SK-N-SH (cell line): ENCODE results near the gene SULF2. TPM values are rescaled to one million over a fixed set of nuclear protein-coding genes. Genes with fewer than 3 reads are reported as not detected.

Experiments used
- CTCF ChIA-PET: fragments of 300-600, 350-600 bp; formaldehyde crosslinking; extraction: SDS; loops from one replicate; lab custom pipeline; 2021; lab: Yijun Ruan, JAX
- POLR2A ChIA-PET: fragments of 350-600 bp; sonication (Branson Sonifier 250); formaldehyde crosslinking; extraction: SDS; loops from one replicate; lab custom pipeline; 2020; ENCODE audit warnings: antibody characterized with exemption, inconsistent platforms; lab: Yijun Ruan, JAX
- DNase-seq: peaks from one replicate; pipeline ENCODE4 v3.0.0; 2012
- H2AFZ ChIP-seq: fragments of 200-600 bp; sonication (generic); 2 replicates; pipeline ENCODE4 v1.8.1; 2016; ENCODE audit warnings: antibody characterized with exemption, mild to moderate bottlenecking, low read depth
- H3F3A ChIP-seq: fragments of 200-600 bp; sonication (generic); replicated peaks from 2 replicates; pipeline ENCODE3; 2016; ENCODE audit warnings: antibody characterized with exemption, mild to moderate bottlenecking; ENCODE audit not compliant: insufficient read depth
- H3K27ac ChIP-seq, 2 experiments: fragments of 200-500 bp in 1 of 2; fragments of 200-600 bp in 1 of 2; sonication (Bioruptor generic) in 1 of 2; sonication (generic), shearing (Covaris generic) in 1 of 2; 2 replicates each; pipeline versions ENCODE4 v1.5.1 to v1.6.1; 2014 to 2016; ENCODE audit warnings: low read depth in 2 of 2, inconsistent platforms in 1 of 2, low read length in 1 of 2, mild to moderate bottlenecking in 1 of 2, mixed read lengths in 1 of 2
- H3K27me3 ChIP-seq: fragments of 200-600 bp; sonication (generic), shearing (Covaris generic); 2 replicates; pipeline ENCODE4 v1.6.1; 2016; ENCODE audit warnings: mixed run types; ENCODE audit not compliant: insufficient read depth
- H3K36me3 ChIP-seq, 2 experiments: fragments of 200-500 bp in 1 of 2; fragments of 200-600 bp in 1 of 2; sonication (Bioruptor generic) in 1 of 2; sonication (generic) in 1 of 2; replicated peaks in 1 of 2; 2 replicates each; pipeline versions ENCODE3 to v1.5.1; 2014 to 2016; ENCODE audit warnings: low read length in 1 of 2, mild to moderate bottlenecking in 1 of 2; ENCODE audit not compliant: insufficient read depth in 2 of 2, control insufficient read depth in 1 of 2
- H3K4me1 ChIP-seq, 2 experiments: fragments of 200-500 bp in 1 of 2; fragments of 200-600 bp in 1 of 2; sonication (Bioruptor generic) in 1 of 2; sonication (generic), shearing (Covaris generic) in 1 of 2; 2 replicates each; pipeline versions ENCODE4 v1.5.1 to v1.6.1; 2014 to 2016; ENCODE audit warnings: low read depth in 1 of 2, low read length in 1 of 2, mixed run types in 1 of 2; ENCODE audit not compliant: insufficient read depth in 2 of 2, control insufficient read depth in 1 of 2
- H3K4me2 ChIP-seq: fragments of 200-600 bp; sonication (generic), shearing (Covaris generic); 2 replicates; pipeline ENCODE4 v1.6.1; 2017; ENCODE audit warnings: mixed run types
- H3K4me3 ChIP-seq, 2 experiments: fragments of 200-500 bp in 1 of 2; fragments of 200-600 bp in 1 of 2; sonication (Bioruptor generic) in 1 of 2; sonication (generic), shearing (Covaris generic) in 1 of 2; 2 replicates each; pipeline versions ENCODE4 v1.5.1 to v1.8.1; 2014 to 2016; ENCODE audit warnings: low read depth in 2 of 2, inconsistent platforms in 1 of 2, low read length in 1 of 2, mild to moderate bottlenecking in 1 of 2, mixed read lengths in 1 of 2, moderate library complexity in 1 of 2
- H3K79me2 ChIP-seq: fragments of 200-600 bp; sonication (generic); 2 replicates; pipeline ENCODE4 v1.8.1; 2017; ENCODE audit warnings: mild to moderate bottlenecking; ENCODE audit not compliant: insufficient read depth
- H3K9ac ChIP-seq: fragments of 200-600 bp; sonication (generic); 2 replicates; pipeline ENCODE4 v1.6.1; 2017; ENCODE audit warnings: mixed run types
- H3K9me2 ChIP-seq: fragments of 200-600 bp; sonication (generic); 2 replicates; pipeline ENCODE4 v1.6.1; 2017; ENCODE audit warnings: mixed run types
- H3K9me3 ChIP-seq: fragments of 200-600 bp; sonication (generic); 2 replicates; pipeline ENCODE4 v1.6.1; 2017; ENCODE audit warnings: mixed run types, mild to moderate bottlenecking, moderate library complexity
- H4K20me1 ChIP-seq: fragments of 200-600 bp; sonication (generic); 2 replicates; pipeline ENCODE4 v1.6.1; 2017; ENCODE audit warnings: mild to moderate bottlenecking, mixed run types; ENCODE audit not compliant: insufficient read depth
- CHD2 ChIP-seq: fragments of 150-350 bp; IDR thresholded peaks from 2 replicates; pipeline ENCODE4 v1.6.1; 2018; ENCODE audit warnings: low read length; ENCODE audit not compliant: partially characterized antibody
- CTCF ChIP-seq: fragments of 200-600 bp; sonication (generic); IDR thresholded peaks from 2 replicates; pipeline ENCODE4 v1.6.1; 2017; ENCODE audit warnings: antibody characterized with exemption, mild to moderate bottlenecking, moderate library complexity
- EP300 ChIP-seq, 2 experiments: IDR thresholded peaks; 2 replicates each; pipeline versions ENCODE4 v1.4.0 to v1.6.1; 2012; ENCODE audit warnings: borderline replicate concordance in 1 of 2, low read depth in 1 of 2, low read length in 1 of 2
- MXI1 ChIP-seq: IDR thresholded peaks from 2 replicates; pipeline ENCODE4 v1.6.1; 2012; ENCODE audit warnings: mild to moderate bottlenecking, low read depth, low read length, improper control_type of control experiment
- RCOR1 ChIP-seq: fragments of 150-350 bp; IDR thresholded peaks from 2 replicates; pipeline ENCODE4 v1.6.1; 2017; ENCODE audit warnings: antibody characterized with exemption, low read length
- REST ChIP-seq: IDR thresholded peaks from 2 replicates; pipeline ENCODE4 v1.6.1; 2012; ENCODE audit warnings: mild to moderate bottlenecking, low read depth, low read length, moderate library complexity
- TEAD4 ChIP-seq: IDR thresholded peaks from 2 replicates; pipeline ENCODE4 v1.4.0; 2012; ENCODE audit warnings: mild to moderate bottlenecking, borderline replicate concordance; ENCODE audit not compliant: insufficient read depth
- WGBS: methylation state at CpG from one replicate; pipeline ENCODE4 v1.1.6; 2017; ENCODE audit warnings: low lambda C conversion rate; 5-methylcytosine and 5-hydroxymethylcytosine counted together
- polyA plus RNA-seq, 3 experiments: library from polyadenylated mRNA; depleted of rRNA; stranded (reverse); fragments of >200 nt; gene quantifications; 2 replicates each; pipeline ENCODE4 v1.2.3, GENCODE V29; 2012
- TF ChIP-seq, protein P1 (sequence below): fragments of 150-350 bp; IDR thresholded peaks from 2 replicates; pipeline ENCODE4 v1.6.1; 2016; ENCODE audit warnings: mild to moderate bottlenecking, low read depth, low read length

SULF2 gene
- polyA plus RNA-seq, 1 of the 3 experiments (the other 2 are of a cell fraction) = 20.2 TPM

DNA sequence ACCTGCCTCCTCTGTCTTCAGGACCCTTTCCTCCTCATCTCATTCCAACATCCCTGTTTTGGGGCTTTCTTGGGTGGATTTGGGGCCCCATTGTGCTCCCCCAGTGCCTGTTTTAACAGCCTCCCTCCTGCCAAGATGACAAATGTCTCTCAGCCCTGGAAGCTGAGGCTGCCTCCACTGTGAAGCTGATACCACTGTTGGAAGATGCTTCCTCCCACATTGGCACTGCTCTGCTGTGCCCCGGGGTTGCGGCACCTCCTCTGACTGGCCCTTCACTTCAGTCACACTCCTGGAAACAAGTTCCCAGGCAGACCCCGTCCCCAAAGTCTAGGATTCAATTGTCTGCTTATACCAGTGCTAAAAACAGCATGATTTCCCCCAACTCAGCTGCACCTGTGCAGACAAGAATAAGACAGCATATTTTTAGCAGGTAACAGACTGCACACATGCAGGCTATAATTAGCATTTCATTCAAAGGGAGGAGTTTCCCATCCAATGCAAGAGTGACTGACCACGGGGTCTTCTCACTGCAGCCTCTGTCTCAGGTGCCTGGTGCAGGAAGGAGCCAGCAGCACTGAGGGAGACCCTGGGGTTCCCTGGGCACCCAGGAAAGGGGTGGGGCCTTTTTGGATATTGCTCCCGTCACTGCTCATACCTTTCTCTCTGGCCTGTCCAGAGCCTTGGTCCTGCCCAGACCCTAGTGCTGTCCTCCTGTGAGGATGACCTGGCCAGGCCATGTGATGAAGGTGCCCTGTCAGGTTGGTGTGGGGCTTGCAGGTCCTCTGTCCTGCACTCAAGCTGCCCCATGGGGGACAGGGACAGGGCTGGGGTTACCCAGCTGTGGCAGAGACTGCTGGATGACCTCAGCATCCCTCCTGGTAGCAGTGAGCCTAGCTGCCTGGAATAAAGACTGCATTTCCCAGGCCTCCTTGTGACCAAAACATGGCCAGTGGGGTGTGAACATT lies 31.5 kb upstream of the SULF2 start:
- Histone ChIP-seq H3K9ac (no peak overlapping the region), H3F3A (no peaks in the 10 kb centered on the region), H3K27me3 (no peaks in the 10 kb centered on the region; the same call in 1 of the 2 replicates), H3K9me2 (no peaks in the 10 kb centered on the region), H3K9me3 (no peaks in the 10 kb centered on the region), H3K4me3 (no peak overlapping the region), H3K4me1 (no peaks in the 10 kb centered on the region; a peak in 1 of 4 replicates), H4K20me1 (no peaks in the 10 kb centered on the region), H3K4me2 (no peak overlapping the region), H3K36me3 (no peaks in the 10 kb centered on the region), H3K79me2 (no peaks in the 10 kb centered on the region), H2AFZ (no peak overlapping the region), H3K27ac (no peak overlapping the region)
- ChIA-PET POLR2A (no interaction called here), CTCF (no interaction called here)
- no peak for DNase-seq
- WGBS = 29% methylated on average over 4 of the region's 5 CpGs
- TF ChIP-seq, protein P1, sequence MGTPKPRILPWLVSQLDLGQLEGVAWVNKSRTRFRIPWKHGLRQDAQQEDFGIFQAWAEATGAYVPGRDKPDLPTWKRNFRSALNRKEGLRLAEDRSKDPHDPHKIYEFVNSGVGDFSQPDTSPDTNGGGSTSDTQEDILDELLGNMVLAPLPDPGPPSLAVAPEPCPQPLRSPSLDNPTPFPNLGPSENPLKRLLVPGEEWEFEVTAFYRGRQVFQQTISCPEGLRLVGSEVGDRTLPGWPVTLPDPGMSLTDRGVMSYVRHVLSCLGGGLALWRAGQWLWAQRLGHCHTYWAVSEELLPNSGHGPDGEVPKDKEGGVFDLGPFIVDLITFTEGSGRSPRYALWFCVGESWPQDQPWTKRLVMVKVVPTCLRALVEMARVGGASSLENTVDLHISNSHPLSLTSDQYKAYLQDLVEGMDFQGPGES = no peak
- TF ChIP-seq REST (no peak), EP300 (IDR thresholded peaks at IDR 0.05; ENCODE audit: borderline replicate concordance in 1 of 2, low read depth in 1 of 2, low read length in 1 of 2) (no peak), RCOR1 (no peak), CHD2 (no peak), TEAD4 (no peak), CTCF (no peak), MXI1 (no peak)
